ENCODE results near the gene PTK6. TPM values are rescaled to one million over a fixed set of nuclear protein-coding genes. Genes with fewer than 3 reads are reported as not detected.

PTK6 gene
- total and polyA plus RNA-seq, 7 donors: 0.28 to 80.7 (median 59.5) TPM; not detected in 2

GRCh38 chr20:63541371-63541770, 4.2 kb upstream of the PTK6 start:
- peaks cover 0 to 11% (median 9%) of the 10 kb centered on the region in 4 donors for H3K4me1 ChIP-seq
- intact Hi-C loops (cut with DNase I): no loop called here
- 92 to 95% methylated on average over 28 of the region's 28 CpGs for WGBS, 2 donors
- DNase-seq: no peak
- H3K9me3 ChIP-seq: no peaks in the 10 kb centered on the region
- no peak for TF ChIP-seq POLR2A (IDR thresholded peaks at IDR 0.05)
- no peak for TF ChIP-seq EP300 (IDR thresholded peaks at IDR 0.05)
- no peak for TF ChIP-seq POLR2AphosphoS5 (IDR thresholded peaks at IDR 0.05)
- no peak for TF ChIP-seq CTCF (IDR thresholded peaks at IDR 0.05)
- peaks cover 2 to 33% (median 19%) of the 10 kb centered on the region in 3 donors for H3K27me3 ChIP-seq
- H3K36me3 ChIP-seq: no peaks in the 10 kb centered on the region
- H3K4me3 ChIP-seq: no peak overlapping the region
- H3K27ac ChIP-seq: no peak overlapping the region

- H3K4me3 ChIP-seq: no peak overlapping the region
These were observed 3.4 kb upstream of the PTK6 start for GRCh38 chr20:63540417-63541186.

GRCh38 chr20:63539441-63540370, 2.5 kb upstream of the PTK6 start:
- Histone ChIP-seq H3K9me3 (no peaks in the 10 kb centered on the region), H3K4me3 (no peak overlapping the region), H3K4me1 (peaks cover 0 to 11% (median 9%) of the 10 kb centered on the region in 4 donors), H3K36me3 (no peaks in the 10 kb centered on the region), H3K27me3 (peaks cover 7 to 37% (median 23%) of the 10 kb centered on the region in 3 donors), H3K27ac (no peak overlapping the region)
- DNase-seq: no peak
- no peak for TF ChIP-seq EP300 (IDR thresholded peaks at IDR 0.05)
- no peak for TF ChIP-seq POLR2A (IDR thresholded peaks at IDR 0.05)
- no peak for TF ChIP-seq CTCF (IDR thresholded peaks at IDR 0.05)
- TF ChIP-seq POLR2AphosphoS5 (IDR thresholded peaks at IDR 0.05): no peak
- 86 to 90% methylated on average over 29 of the region's 29 CpGs for WGBS, 2 donors
- intact Hi-C loops (cut with DNase I): loop anchor here (2.0 kb wide), 1 partner anchor 435 kb away; no protein-coding TSS in a partner anchor

More at GRCh38 chr20:63540417-63541186, 3.4 kb upstream of the PTK6 start:
- no peak for DNase-seq
- intact Hi-C loops (cut with DNase I): no loop called here
- WGBS, 2 donors: 82 to 87% methylated on average over 49 of the region's 49 CpGs
- Histone ChIP-seq H3K36me3 (no peaks in the 10 kb centered on the region), H3K4me1 (peaks cover 0 to 11% (median 9%) of the 10 kb centered on the region in 4 donors), H3K9me3 (no peaks in the 10 kb centered on the region), H3K27me3 (peaks cover 2 to 30% (median 15%) of the 10 kb centered on the region in 3 donors), H3K27ac (no peak overlapping the region)
- TF ChIP-seq POLR2AphosphoS5 (IDR thresholded peaks at IDR 0.05) (no peak), POLR2A (IDR thresholded peaks at IDR 0.05) (no peak), EP300 (IDR thresholded peaks at IDR 0.05) (no peak), CTCF (IDR thresholded peaks at IDR 0.05) (no peak)

GRCh38 chr20:63539092-63539430, 1.9 kb upstream of the PTK6 start:
- WGBS, 2 donors: 18 to 59% methylated on average over 12 of the region's 12 CpGs
- H3K4me3 ChIP-seq: no peak overlapping the region
- H3K27me3 ChIP-seq: peaks cover 13 to 37% (median 30%) of the 10 kb centered on the region in 3 donors
- H3K4me1 ChIP-seq: peaks cover 0 to 11% (median 9%) of the 10 kb centered on the region in 4 donors
- H3K9me3 ChIP-seq: no peaks in the 10 kb centered on the region
- no peak for DNase-seq
- H3K27ac ChIP-seq: no peak overlapping the region
- intact Hi-C loops (cut with DNase I): loop anchor here (2.0 kb wide), 1 partner anchor 436 kb away; no protein-coding TSS in a partner anchor
- TF ChIP-seq POLR2AphosphoS5 (IDR thresholded peaks at IDR 0.05) (no peak), POLR2A (IDR thresholded peaks at IDR 0.05) (no peak), CTCF (IDR thresholded peaks at IDR 0.05) (no peak), EP300 (IDR thresholded peaks at IDR 0.05) (no peak)
- H3K36me3 ChIP-seq: no peaks in the 10 kb centered on the region

All from sigmoid colon (tissue), 7 donors.